Naive B cell (primary cell): Measurements from ENCODE around the gene PRDX3. TPM values are rescaled to one million over a fixed set of nuclear protein-coding genes. Genes with fewer than 3 reads are reported as not detected.
"Not testable (repeated sequence)": the region's sequence is repeated elsewhere in the genome, so short reads cannot be mapped to it uniquely, and the experiment has no call there.

Experiments used
- ATAC-seq, 2 donors: fragments of 150-1000 bp; cut with Tn5 transposase; 2 replicates each; pipeline ENCODE4 v1.10.0; 2021; ENCODE audit warnings: low read depth in 2 of 2, mild to moderate bottlenecking in 2 of 2, moderate library complexity in 2 of 2
- DNase-seq: peaks from one replicate; pipeline ENCODE4 v3.0.0; 2022
- H3K27ac Mint-ChIP-seq, 6 donors: one replicate each; pipeline ENCODE4 v1.8.0; 2020 to 2022; ENCODE audit warnings: mild to moderate bottlenecking in 6 of 6, mixed read lengths in 6 of 6, moderate library complexity in 5 of 6, inconsistent platforms in 2 of 6
- H3K27me3 Mint-ChIP-seq, 3 donors: one replicate each; pipeline ENCODE4 v1.8.0; 2021 to 2022; ENCODE audit warnings: mixed read lengths in 3 of 3, mild to moderate bottlenecking in 1 of 3
- H3K36me3 Mint-ChIP-seq, 2 donors: one replicate each; pipeline ENCODE4 v1.8.0; 2020 to 2022; ENCODE audit warnings: mixed read lengths in 2 of 2, inconsistent platforms in 1 of 2, mild to moderate bottlenecking in 1 of 2
- H3K4me1 Mint-ChIP-seq, 3 donors: one replicate each; pipeline ENCODE4 v1.8.0; 2020 to 2022; ENCODE audit warnings: mixed read lengths in 3 of 3, inconsistent platforms in 1 of 3, mild to moderate bottlenecking in 1 of 3, moderate library complexity in 1 of 3
- H3K4me3 Mint-ChIP-seq, 8 donors: one replicate each; pipeline ENCODE4 v1.8.0; 2020 to 2022; ENCODE audit warnings: mild to moderate bottlenecking in 8 of 8, mixed read lengths in 8 of 8, moderate library complexity in 8 of 8, inconsistent platforms in 2 of 8
- H3K9me3 Mint-ChIP-seq, 7 donors: one replicate each; pipeline ENCODE4 v1.8.0; 2020 to 2022; ENCODE audit warnings: mixed read lengths in 7 of 7, mild to moderate bottlenecking in 5 of 7, inconsistent platforms in 2 of 7, moderate library complexity in 1 of 7
- polyA plus RNA-seq, 6 donors: library from polyadenylated mRNA; unstranded; fragments of 300-500 nt; fragmentation: Illumina TruSeq; gene quantifications; one replicate each; pipeline ENCODE4 v1.2.3, GENCODE V29; 2021; ENCODE audit warnings: low read depth in 6 of 6

The PRDX3 gene
- polyA plus RNA-seq, 6 donors from 2014 or later = 32.2 to 63.0 (median 54.7) TPM

GRCh38 chr10:119140603-119141245 is 37.9 kb downstream of the PRDX3 start:
- Mint-ChIP-seq H3K27ac (no peak overlapping the region), H3K4me3 (no peak overlapping the region), H3K36me3 (no peaks in the 10 kb centered on the region), H3K4me1 (no peaks in the 10 kb centered on the region), H3K9me3 (peaks cover 0 to 1% (median 0%) of the 10 kb centered on the region in 7 donors), H3K27me3 (no peaks in the 10 kb centered on the region)
- ATAC-seq = no peak
- DNase-seq = no peak

GRCh38 chr10:119139464-119140067 is 39.0 kb downstream of the PRDX3 start:
- no peaks in the 10 kb centered on the region for H3K36me3 Mint-ChIP-seq
- no peak overlapping the region for H3K4me3 Mint-ChIP-seq
- H3K27ac Mint-ChIP-seq = peak overlapping the region in 3 of 6 donors; percentile 3 to 88 (median 69)
- DNase-seq = peak; percentile 6
- peak; percentile 55 to 65 for ATAC-seq
- no peaks in the 10 kb centered on the region for H3K4me1 Mint-ChIP-seq
- peaks cover 0 to 1% (median 0%) of the 10 kb centered on the region in 7 donors for H3K9me3 Mint-ChIP-seq
- H3K27me3 Mint-ChIP-seq = no peaks in the 10 kb centered on the region

GRCh38 chr10:119138346-119139306 is 40.0 kb downstream of the PRDX3 start:
- H3K27me3 Mint-ChIP-seq = no peaks in the 10 kb centered on the region
- ATAC-seq (no peak), DNase-seq (no peak)
- H3K27ac Mint-ChIP-seq = peak overlapping the region in 5 of 6 donors; percentile 16 to 83 (median 54)
- peaks cover 0 to 3% (median 0%) of the 10 kb centered on the region in 3 donors for H3K4me1 Mint-ChIP-seq
- peaks cover 0 to 1% (median 0%) of the 10 kb centered on the region in 7 donors for H3K9me3 Mint-ChIP-seq
- H3K36me3 Mint-ChIP-seq = peaks cover 4 to 5% of the 10 kb centered on the region in 2 donors
- no peak overlapping the region for H3K4me3 Mint-ChIP-seq

- not testable (repeated sequence) for ATAC-seq, H3K27ac Mint-ChIP-seq, H3K4me1 Mint-ChIP-seq
These were observed 40.7 kb downstream of the PRDX3 start for GRCh38 chr10:119137878-119138277.

GRCh38 chr10:119136084-119136483 is 42.5 kb downstream of the PRDX3 start:
- no peak for DNase-seq
- peak overlapping the region in 1 of 8 donors; percentile 59 for H3K4me3 Mint-ChIP-seq
- H3K9me3 Mint-ChIP-seq = peaks cover 0 to 1% (median 0%) of the 10 kb centered on the region in 7 donors
- H3K4me1 Mint-ChIP-seq = peaks cover 15 to 16% (median 16%) of the 10 kb centered on the region in 3 donors
- H3K36me3 Mint-ChIP-seq = peaks cover 10 to 11% of the 10 kb centered on the region in 2 donors
- no peaks in the 10 kb centered on the region for H3K27me3 Mint-ChIP-seq
- H3K27ac Mint-ChIP-seq = no peak overlapping the region
- ATAC-seq = no peak

More at GRCh38 chr10:119137878-119138277, 40.7 kb downstream of the PRDX3 start:
- H3K4me3 Mint-ChIP-seq, H3K27me3 Mint-ChIP-seq, DNase-seq, H3K9me3 Mint-ChIP-seq: not testable (repeated sequence)
- H3K36me3 Mint-ChIP-seq = peaks cover 4 to 11% of the 10 kb centered on the region in 2 donors

- Mint-ChIP-seq H3K9me3 (peaks cover 0 to 1% (median 0%) of the 10 kb centered on the region in 7 donors), H3K27me3 (no peaks in the 10 kb centered on the region), H3K4me3 (no peak overlapping the region), H3K36me3 (peaks cover 10 to 11% of the 10 kb centered on the region in 2 donors), H3K4me1 (peaks cover 21 to 22% (median 21%) of the 10 kb centered on the region in 3 donors), H3K27ac (peak overlapping the region in 1 of 6 donors; percentile 47)
- ATAC-seq (no peak), DNase-seq (no peak)
These were observed 43.1 kb downstream of the PRDX3 start for GRCh38 chr10:119135513-119135881.

GRCh38 chr10:119133949-119134348 is 44.7 kb downstream of the PRDX3 start:
- H3K4me3 Mint-ChIP-seq = no peak overlapping the region
- H3K36me3 Mint-ChIP-seq = peaks cover 10 to 11% of the 10 kb centered on the region in 2 donors
- no peaks in the 10 kb centered on the region for H3K27me3 Mint-ChIP-seq
- DNase-seq (no peak), ATAC-seq (no peak)
- H3K4me1 Mint-ChIP-seq = peaks cover 21 to 26% (median 24%) of the 10 kb centered on the region in 3 donors
- no peak overlapping the region for H3K27ac Mint-ChIP-seq
- no peaks in the 10 kb centered on the region for H3K9me3 Mint-ChIP-seq

GRCh38 chr10:119132521-119133345 is 45.9 kb downstream of the PRDX3 start:
- peak overlapping the region in 4 of 6 donors; percentile 7 to 80 (median 50) for H3K27ac Mint-ChIP-seq
- peak overlapping the region in 6 of 8 donors; percentile 3 to 82 (median 35) for H3K4me3 Mint-ChIP-seq

GRCh38 chr10:119131512-119132240 is 46.9 kb downstream of the PRDX3 start:
- Mint-ChIP-seq H3K9me3 (no peaks in the 10 kb centered on the region), H3K36me3 (peaks cover 10 to 11% of the 10 kb centered on the region in 2 donors), H3K27ac (peak overlapping the region; percentile 1 to 89 (median 73)), H3K27me3 (no peaks in the 10 kb centered on the region), H3K4me1 (peaks cover 21 to 26% (median 24%) of the 10 kb centered on the region in 3 donors), H3K4me3 (peak overlapping the region; percentile 82 to 92 (median 86))
- DNase-seq (peak; percentile 8), ATAC-seq (peak; percentile 61 to 63)

More at GRCh38 chr10:119132521-119133345, 45.9 kb downstream of the PRDX3 start:
- Mint-ChIP-seq H3K9me3 (no peaks in the 10 kb centered on the region), H3K27me3 (no peaks in the 10 kb centered on the region), H3K4me1 (peaks cover 21 to 26% (median 24%) of the 10 kb centered on the region in 3 donors), H3K36me3 (peaks cover 10 to 11% of the 10 kb centered on the region in 2 donors)
- no peak for DNase-seq
- ATAC-seq = no peak

GRCh38 chr10:119129721-119130120 is 48.9 kb downstream of the PRDX3 start:
- Mint-ChIP-seq H3K4me3 (no peak overlapping the region), H3K27me3 (no peaks in the 10 kb centered on the region), H3K4me1 (peaks cover 21 to 26% (median 24%) of the 10 kb centered on the region in 3 donors), H3K27ac (no peak overlapping the region), H3K36me3 (peaks cover 18 to 20% of the 10 kb centered on the region in 2 donors), H3K9me3 (no peaks in the 10 kb centered on the region)
- ATAC-seq (no peak), DNase-seq (no peak)

- H3K4me3 Mint-ChIP-seq = no peak overlapping the region
- H3K27ac Mint-ChIP-seq = no peak overlapping the region
- DNase-seq (no peak), ATAC-seq (no peak)
- no peaks in the 10 kb centered on the region for H3K9me3 Mint-ChIP-seq
- H3K36me3 Mint-ChIP-seq = peaks cover 13 to 16% of the 10 kb centered on the region in 2 donors
- H3K27me3 Mint-ChIP-seq = no peaks in the 10 kb centered on the region
- H3K4me1 Mint-ChIP-seq = peaks cover 7 to 8% (median 7%) of the 10 kb centered on the region in 3 donors
These were observed 52.7 kb downstream of the PRDX3 start for GRCh38 chr10:119125942-119126341.

GRCh38 chr10:119120875-119121274 is 57.7 kb downstream of the PRDX3 start:
- H3K9me3 Mint-ChIP-seq = no peaks in the 10 kb centered on the region
- DNase-seq = no peak
- ATAC-seq = no peak
- peaks cover 11 to 12% of the 10 kb centered on the region in 2 donors for H3K36me3 Mint-ChIP-seq
- no peaks in the 10 kb centered on the region for H3K27me3 Mint-ChIP-seq
- no peak overlapping the region for H3K4me3 Mint-ChIP-seq
- H3K27ac Mint-ChIP-seq = no peak overlapping the region
- peaks cover 0 to 2% (median 0%) of the 10 kb centered on the region in 3 donors for H3K4me1 Mint-ChIP-seq
